Small intestine (tissue), 7 donors: ENCODE data around the gene DAZL. TPM values are rescaled to one million over a fixed set of nuclear protein-coding genes. Genes with fewer than 3 reads are reported as not detected.

ENCODE experiments used
- DNase-seq, 2 donors: peaks; one replicate each; pipeline versions ENCODE4 v3.0.0 to v3.0.0-alpha.2; 2013
- FAIRE-seq: peaks from 2 replicates; lab custom pipeline; 2012; peaks lifted over from hg19 to GRCh38; lab: Jason Lieb, UNC
- H3K27ac ChIP-seq, 3 donors: one replicate each; pipeline ENCODE4 v1.5.1; 2013; ENCODE audit warnings: low read length in 2 of 3, mild to moderate bottlenecking in 2 of 3, control low read depth in 1 of 3, inconsistent platforms in 1 of 3, low read depth in 1 of 3, moderate library complexity in 1 of 3
- H3K27me3 ChIP-seq, 3 donors: one replicate each; pipeline ENCODE4 v1.6.1; 2013; ENCODE audit warnings: low read length in 3 of 3, inconsistent platforms in 1 of 3; ENCODE audit not compliant: control insufficient read depth in 3 of 3, insufficient read depth in 3 of 3
- H3K36me3 ChIP-seq, 3 donors: one replicate each; pipeline ENCODE4 v1.6.1; 2013; ENCODE audit warnings: low read length in 3 of 3, inconsistent platforms in 1 of 3, low read depth in 1 of 3, mild to moderate bottlenecking in 1 of 3, moderate library complexity in 1 of 3; ENCODE audit not compliant: control insufficient read depth in 3 of 3, insufficient read depth in 2 of 3
- H3K4me1 ChIP-seq, 3 donors: one replicate each; pipeline ENCODE4 v1.6.1; 2013; ENCODE audit warnings: low read length in 2 of 3, inconsistent platforms in 1 of 3, low read depth in 1 of 3, mild to moderate bottlenecking in 1 of 3, moderate library complexity in 1 of 3; ENCODE audit not compliant: control insufficient read depth in 3 of 3, insufficient read depth in 2 of 3
- H3K4me3 ChIP-seq, 3 donors: one replicate each; pipeline ENCODE4 v1.5.1; 2013; ENCODE audit warnings: low read length in 3 of 3, control low read depth in 1 of 3, inconsistent platforms in 1 of 3, low read depth in 1 of 3, mild to moderate bottlenecking in 1 of 3, moderate library complexity in 1 of 3
- H3K9me3 ChIP-seq, 2 donors: one replicate each; pipeline ENCODE4 v1.6.1; 2013; ENCODE audit warnings: low read depth in 1 of 2, low read length in 1 of 2; ENCODE audit not compliant: control insufficient read depth in 2 of 2, insufficient read depth in 1 of 2
- WGBS, 3 donors: extraction: QIAGEN DNeasy Blood & Tissue Kit; methylation state at CpG; one replicate each; pipeline ENCODE4 v1.1.7; 2013; 5-methylcytosine and 5-hydroxymethylcytosine counted together
- polyA plus RNA-seq, 4 donors: library from polyadenylated mRNA; stranded (reverse) in 3 of 4; unstranded in 1 of 4; fragments of 200-250 nt in 3 of 4; fragments of 120-200 nt in 1 of 4; gene quantifications; one replicate each; pipeline versions ENCODE4 v1.2.1 to v1.2.3, GENCODE V29; 2013
- donor health status: healthy with polysubstance abuse.
- donor health status: control.
- donor health status: control.
- donor health status: Bipolar disorder and iron deficiency.
- donor health status: healthy.

DAZL gene
- polyA plus RNA-seq, 4 donors, result 0.01 TPM; not detected in 3

GRCh38 chr3:16587681-16588060, 17.6 kb downstream of the DAZL start:
- no peaks in the 10 kb centered on the region for H3K4me1 ChIP-seq
- no peaks in the 10 kb centered on the region for H3K36me3 ChIP-seq
- no peak overlapping the region for H3K4me3 ChIP-seq
- DNase-seq, result no peak
- H3K9me3 ChIP-seq, result no peaks in the 10 kb centered on the region
- no peak for FAIRE-seq
- H3K27me3 ChIP-seq, result peaks cover 0 to 3% (median 0%) of the 10 kb centered on the region in 3 donors
- H3K27ac ChIP-seq, result no peak overlapping the region

- WGBS, 3 donors, result 72 to 80% (median 76%) methylated on average over 3 of the region's 3 CpGs
- Histone ChIP-seq H3K27ac (no peak overlapping the region), H3K36me3 (no peaks in the 10 kb centered on the region), H3K4me1 (no peaks in the 10 kb centered on the region), H3K4me3 (no peak overlapping the region), H3K27me3 (peaks cover 0 to 3% (median 0%) of the 10 kb centered on the region in 3 donors), H3K9me3 (no peaks in the 10 kb centered on the region)
- FAIRE-seq (no peak), DNase-seq (no peak)
Measured at GRCh38 chr3:16587047-16587680, 18.1 kb downstream of the DAZL start.

DNA sequence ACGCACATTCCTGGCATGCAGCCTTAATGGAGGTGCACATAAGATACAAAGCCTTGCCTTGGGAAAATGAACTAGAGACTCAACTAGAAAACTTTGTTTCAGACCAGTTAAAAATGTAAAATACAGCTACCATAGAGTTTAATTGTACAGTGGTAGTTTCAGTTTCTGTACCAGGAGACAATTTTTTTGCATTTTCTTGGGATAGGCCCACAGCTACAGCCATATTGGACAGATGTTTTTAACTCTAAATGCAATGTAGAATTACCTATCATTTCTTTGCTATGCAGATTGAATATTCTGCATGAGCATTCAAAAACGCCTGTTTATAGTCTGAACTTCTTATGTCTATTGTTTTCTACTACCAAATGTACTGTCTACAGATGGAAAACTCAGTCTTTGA, 20.3 kb downstream of the DAZL start:
- Histone ChIP-seq H3K4me3 (no peak overlapping the region), H3K27ac (no peak overlapping the region), H3K27me3 (peaks cover 0 to 3% (median 0%) of the 10 kb centered on the region in 3 donors), H3K36me3 (no peaks in the 10 kb centered on the region), H3K9me3 (no peaks in the 10 kb centered on the region), H3K4me1 (no peaks in the 10 kb centered on the region)
- DNase-seq (no peak), FAIRE-seq (no peak)
- 63 to 88% (median 76%) methylated on average over 2 of the region's 2 CpGs for WGBS, 3 donors

GRCh38 chr3:16583551-16583950, 21.7 kb downstream of the DAZL start:
- no peaks in the 10 kb centered on the region for H3K4me1 ChIP-seq
- H3K27me3 ChIP-seq, result peaks cover 0 to 3% (median 0%) of the 10 kb centered on the region in 3 donors
- no peak overlapping the region for H3K4me3 ChIP-seq
- WGBS, 3 donors, result 81 to 91% (median 89%) methylated on average over 5 of the region's 5 CpGs
- no peaks in the 10 kb centered on the region for H3K36me3 ChIP-seq
- no peak for FAIRE-seq
- H3K27ac ChIP-seq, result no peak overlapping the region
- no peak for DNase-seq
- no peaks in the 10 kb centered on the region for H3K9me3 ChIP-seq

- Histone ChIP-seq H3K36me3 (no peaks in the 10 kb centered on the region), H3K27me3 (no peaks in the 10 kb centered on the region), H3K4me1 (no peaks in the 10 kb centered on the region), H3K9me3 (no peaks in the 10 kb centered on the region), H3K27ac (no peak overlapping the region), H3K4me3 (no peak overlapping the region)
- WGBS, 3 donors, result 21 to 55% (median 38%) methylated on average over 4 of the region's 4 CpGs
- no peak for FAIRE-seq
- peak in 1 of 2 donors; percentile 11 for DNase-seq
Measured at GRCh38 chr3:16570113-16570512, 35.1 kb downstream of the DAZL start.

DNA sequence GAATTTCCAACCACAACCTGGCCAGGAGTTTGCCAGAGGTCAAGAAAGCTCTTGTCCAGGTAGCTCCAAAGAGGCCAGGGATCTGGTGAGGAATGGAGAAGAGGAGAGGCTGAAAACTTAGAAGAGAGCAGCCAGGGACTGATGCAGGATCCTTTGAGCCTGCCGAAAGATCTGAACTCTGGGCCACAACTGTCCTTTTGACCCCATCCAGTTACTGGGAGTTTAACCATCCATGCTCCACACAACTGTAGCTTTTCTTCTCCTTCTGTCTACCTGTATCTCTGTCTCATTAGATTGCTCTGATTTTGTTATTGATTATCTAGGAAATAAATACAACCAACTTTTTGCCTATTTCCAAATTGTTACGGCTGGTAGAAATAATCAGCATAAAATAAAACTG, 36.7 kb downstream of the DAZL start:
- no peaks in the 10 kb centered on the region for H3K36me3 ChIP-seq
- H3K27me3 ChIP-seq, result no peaks in the 10 kb centered on the region
- no peak for DNase-seq
- 66 to 82% (median 81%) methylated on average over 2 of the region's 2 CpGs for WGBS, 3 donors
- H3K4me1 ChIP-seq, result no peaks in the 10 kb centered on the region
- no peak overlapping the region for H3K4me3 ChIP-seq
- H3K27ac ChIP-seq, result no peak overlapping the region
- FAIRE-seq, result no peak
- H3K9me3 ChIP-seq, result peaks cover 0 to 4% of the 10 kb centered on the region in 2 donors

GRCh38 chr3:16568115-16568514, 37.1 kb downstream of the DAZL start:
- H3K27me3 ChIP-seq, result no peaks in the 10 kb centered on the region
- no peak for DNase-seq
- WGBS, 3 donors, result 33 to 57% (median 37%) methylated on average over 2 of the region's 2 CpGs
- no peak overlapping the region for H3K27ac ChIP-seq
- FAIRE-seq, result no peak
- no peak overlapping the region for H3K4me3 ChIP-seq
- H3K9me3 ChIP-seq, result peaks cover 0 to 6% of the 10 kb centered on the region in 2 donors
- no peaks in the 10 kb centered on the region for H3K4me1 ChIP-seq
- no peaks in the 10 kb centered on the region for H3K36me3 ChIP-seq

GRCh38 chr3:16559653-16560365, 45.4 kb downstream of the DAZL start:
- no peak for DNase-seq
- Histone ChIP-seq H3K9me3 (peaks cover 0 to 6% of the 10 kb centered on the region in 2 donors), H3K27me3 (no peaks in the 10 kb centered on the region), H3K4me1 (no peaks in the 10 kb centered on the region), H3K4me3 (no peak overlapping the region), H3K27ac (no peak overlapping the region), H3K36me3 (no peaks in the 10 kb centered on the region)
- no peak for FAIRE-seq
- WGBS, 3 donors, result 57 to 76% (median 64%) methylated on average over 5 of the region's 5 CpGs
